ENCODE data around the gene OR2C3.
"Not testable (repeated sequence)": the region's sequence is repeated elsewhere in the genome, so short reads cannot be mapped to it uniquely, and the experiment has no call there.

The OR2C3 gene

DNA sequence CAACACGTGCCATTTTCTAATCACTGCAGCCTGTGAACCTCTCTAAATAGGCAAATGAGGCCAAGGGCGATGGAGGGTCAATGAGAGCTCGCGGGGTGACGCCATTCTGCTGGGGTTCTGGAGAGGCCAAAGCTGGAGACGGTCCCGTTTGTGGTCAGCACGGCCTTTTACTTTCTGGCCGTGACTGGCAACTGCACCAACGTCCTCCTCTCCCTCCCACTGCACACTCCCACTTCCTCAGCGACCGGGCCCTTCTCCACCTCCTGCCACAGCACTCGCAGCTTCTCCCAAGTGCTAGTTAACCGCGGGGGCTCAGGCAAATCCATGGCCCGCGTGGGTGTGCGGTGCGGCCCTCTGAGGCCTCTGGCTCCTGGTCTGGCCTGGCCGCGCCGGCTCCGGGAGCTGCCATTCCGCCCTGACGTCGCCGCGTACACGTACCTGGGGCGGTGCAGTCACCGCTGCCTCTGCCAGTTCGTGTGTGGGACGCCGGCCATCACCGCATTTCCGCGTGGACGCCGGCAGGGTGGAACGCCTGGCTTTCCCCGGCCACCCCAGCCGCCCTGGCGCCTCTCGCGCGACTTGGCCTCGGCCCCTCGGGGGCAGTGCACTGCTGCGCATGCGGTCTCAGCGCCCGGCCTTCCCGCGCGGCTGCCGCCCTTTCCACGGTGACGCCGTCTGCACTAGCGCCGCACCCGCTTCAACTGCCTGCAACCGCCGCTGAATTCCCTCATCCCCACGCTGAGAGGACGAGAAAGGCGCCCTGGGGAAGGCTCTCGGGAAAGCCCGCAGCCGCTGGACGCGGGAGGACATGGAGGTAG lies 18.2 kb downstream of the OR2C3 start:
- no peak for DNase-seq (ENCODE audit: low spot score)

GRCh38 chr1:247506831-247507230 lies 29.4 kb downstream of the OR2C3 start:
- no peak for DNase-seq (ENCODE audit: low spot score)

GRCh38 chr1:247500865-247501264 lies 35.4 kb downstream of the OR2C3 start:
- DNase-seq (ENCODE audit: low spot score) = no peak

DNA sequence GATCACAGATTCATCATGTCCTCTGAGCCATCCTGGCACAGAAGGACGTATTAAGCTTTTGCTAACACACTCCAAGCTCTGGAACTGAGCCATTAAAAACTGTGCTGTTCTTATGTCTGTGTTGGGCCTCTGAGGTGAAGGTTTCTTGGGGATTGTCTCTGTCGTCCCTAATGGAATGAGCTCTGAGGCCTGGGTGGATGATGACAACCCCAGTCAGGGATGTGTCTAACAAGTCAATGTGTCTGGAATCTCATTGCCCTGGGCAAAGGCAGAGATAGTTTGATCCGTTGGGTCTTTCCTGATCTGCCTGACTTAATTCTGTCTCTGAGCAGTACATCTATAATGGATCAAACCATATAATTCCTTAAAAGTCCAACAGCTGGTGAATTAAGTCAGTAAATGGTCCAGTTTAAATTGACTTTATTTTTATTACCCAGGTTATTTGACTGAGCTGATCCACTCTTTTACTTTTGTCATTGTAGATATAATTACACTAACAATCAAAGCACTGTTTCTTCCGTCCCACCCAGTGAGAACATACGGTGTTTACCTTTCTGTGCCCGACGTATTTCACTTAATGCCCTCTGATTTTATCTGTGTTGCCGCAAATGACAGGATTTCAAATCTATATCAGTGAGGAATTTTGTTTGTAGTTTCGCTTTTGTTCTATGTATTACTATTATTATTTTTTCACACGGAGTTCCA lies 39.5 kb downstream of the OR2C3 start:
- no peak for DNase-seq (ENCODE audit: low spot score)

- DNase-seq (ENCODE audit: low spot score) = no peak
Observed at GRCh38 chr1:247494767-247495166, 41.5 kb downstream of the OR2C3 start.

- DNase-seq (ENCODE audit: low spot score) = no peak
Observed at GRCh38 chr1:247493106-247493505, 43.1 kb downstream of the OR2C3 start.

DNA sequence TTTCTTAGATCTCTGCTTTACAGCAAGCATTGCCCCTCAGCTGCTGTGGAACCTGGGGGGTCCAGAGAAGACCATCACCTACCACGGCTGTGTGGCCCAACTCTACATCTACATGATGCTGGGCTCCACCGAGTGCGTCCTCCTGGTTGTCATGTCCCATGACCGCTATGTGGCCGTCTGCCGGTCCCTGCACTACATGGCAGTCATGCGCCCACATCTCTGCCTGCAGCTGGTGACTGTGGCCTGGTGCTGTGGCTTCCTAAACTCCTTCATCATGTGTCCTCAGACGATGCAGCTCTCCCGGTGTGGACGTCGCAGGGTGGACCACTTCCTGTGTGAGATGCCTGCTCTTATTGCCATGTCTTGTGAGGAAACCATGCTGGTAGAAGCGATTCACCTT lies 44.9 kb downstream of the OR2C3 start:
- DNase-seq (ENCODE audit: low spot score) = no peak

- no peak for DNase-seq (ENCODE audit: low spot score)
Observed at GRCh38 chr1:247487057-247487456, 49.2 kb downstream of the OR2C3 start.

- no peak for DNase-seq (ENCODE audit: low spot score)
Observed at GRCh38 chr1:247482747-247483146, 53.5 kb downstream of the OR2C3 start.

DNA sequence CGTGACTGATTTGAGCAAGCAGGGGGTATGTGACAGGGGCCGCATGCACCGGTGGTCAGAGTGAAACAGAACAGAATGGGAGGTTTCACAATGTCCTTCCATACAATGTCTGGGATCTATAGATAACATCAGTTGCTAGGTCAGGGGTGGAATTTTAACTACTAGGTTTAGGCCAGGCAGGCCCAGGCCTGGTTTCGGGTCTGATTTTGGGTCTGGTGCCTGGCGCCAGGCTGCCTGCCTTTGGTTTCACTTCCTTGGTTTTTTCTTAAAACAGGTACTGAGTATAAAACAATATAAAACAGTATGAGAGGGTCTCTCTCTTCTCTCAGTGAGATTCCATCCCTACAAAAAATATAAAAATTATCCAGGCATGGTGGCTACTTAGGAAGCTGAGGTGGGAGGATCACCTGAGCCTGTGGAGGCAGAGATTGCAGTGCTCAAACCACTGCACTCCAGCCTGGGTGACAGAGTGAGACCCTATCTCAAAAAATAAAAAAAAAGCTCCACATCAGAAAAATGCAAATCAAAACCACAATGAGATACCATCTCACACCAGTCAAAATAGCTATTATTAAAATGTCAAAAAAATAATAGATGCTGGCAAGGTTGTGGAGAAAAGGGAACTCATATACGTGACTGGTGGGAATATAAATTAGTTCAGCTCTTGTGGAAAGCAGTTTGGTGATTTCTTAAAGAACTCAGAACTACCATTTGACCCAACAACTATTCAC lies 59.7 kb downstream of the OR2C3 start:
- DNase-seq (ENCODE audit: low spot score) = not testable (repeated sequence)

- no peak for DNase-seq (ENCODE audit: low spot score)
Observed at GRCh38 chr1:247475793-247476192, 60.4 kb downstream of the OR2C3 start.

Measured in hematopoietic multipotent progenitor cell treated with erythropoietin and hydrocortisone succinate and interleukin-3 and kit ligand, for 15 days (in vitro differentiated cells).